NAMALWA (cell line): ENCODE results near the gene ADGRL3.

ENCODE experiments used
- DNase-seq: peaks from one replicate; pipeline ENCODE4 v3.0.0-alpha.2; 2015; ENCODE audit warnings: low spot score

Gene ADGRL3

GRCh38 chr4:61277785-61278760, 77.9 kb downstream of the ADGRL3 start:
- DNase-seq = no peak

- DNase-seq = no peak
Measured at GRCh38 chr4:61292322-61292721, 92.2 kb downstream of the ADGRL3 start.

DNA sequence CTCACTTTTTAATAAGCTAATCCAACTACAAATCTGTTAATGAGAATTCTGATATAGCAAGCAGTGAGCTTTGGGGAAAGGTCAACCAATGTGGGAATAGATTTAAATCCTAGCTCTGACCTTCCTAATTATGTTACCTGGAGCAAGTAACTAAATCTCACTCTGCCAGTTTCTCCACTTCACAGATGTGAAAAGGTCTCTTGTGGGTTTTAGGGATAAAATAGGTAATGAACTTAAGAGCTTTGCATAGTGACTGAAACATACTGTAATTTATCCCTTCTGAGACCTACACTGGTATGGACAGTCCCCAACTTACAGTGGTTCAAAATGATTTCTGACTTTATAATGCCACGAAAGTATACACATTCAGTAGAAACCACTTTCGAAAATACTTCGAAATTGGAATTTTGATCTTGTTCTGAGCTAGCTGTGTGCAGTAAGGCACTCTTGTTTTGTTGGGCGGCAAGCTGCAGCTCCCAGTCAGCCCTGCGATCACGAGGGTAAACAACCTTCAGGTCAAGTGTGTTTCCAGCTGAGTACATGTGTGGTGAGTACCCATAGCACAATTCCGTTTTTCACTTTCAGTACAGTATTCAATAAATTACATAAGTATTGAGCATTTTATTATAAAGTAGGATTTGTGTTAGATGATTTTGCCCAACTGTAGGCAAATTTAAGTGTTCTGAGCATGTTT, 93.7 kb downstream of the ADGRL3 start:
- DNase-seq = no peak

DNA sequence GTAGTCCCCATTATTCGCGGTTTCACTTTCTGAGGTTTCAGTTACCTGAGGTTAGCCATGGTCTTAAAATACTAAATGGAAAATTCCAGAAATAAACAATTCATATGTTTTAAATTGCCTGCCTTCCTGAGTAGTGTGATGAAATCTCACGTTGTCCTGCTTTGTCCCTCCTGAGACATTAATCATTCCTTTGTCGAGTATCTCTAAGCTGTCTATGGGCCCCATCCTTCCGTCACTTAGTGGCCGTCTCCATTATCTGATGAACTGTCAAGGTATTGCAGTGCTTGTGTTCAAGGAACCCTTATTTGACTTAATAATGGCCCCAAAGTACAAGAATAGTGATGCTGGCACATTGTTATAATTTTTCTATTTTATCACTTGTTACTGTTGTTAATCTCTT, 94.8 kb downstream of the ADGRL3 start:
- no peak for DNase-seq

DNA sequence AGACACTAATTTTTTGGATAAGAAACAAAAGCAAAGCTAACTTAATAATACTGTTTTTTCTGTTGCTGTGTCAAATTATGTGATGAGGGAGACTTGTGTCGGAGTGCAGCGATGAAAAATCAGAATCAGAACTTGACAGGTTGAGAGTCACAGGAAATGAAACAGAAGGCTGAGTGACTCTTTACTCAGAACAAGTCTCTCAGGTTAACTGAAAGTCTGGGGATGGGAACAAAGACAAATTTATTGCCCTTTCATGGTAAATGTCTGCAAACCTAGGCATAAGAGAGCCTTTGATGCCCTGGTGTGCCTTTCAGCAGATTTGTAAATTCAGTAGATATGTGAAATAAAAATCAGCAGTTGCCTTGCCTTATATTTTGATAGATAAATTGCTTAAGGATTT, 96.0 kb downstream of the ADGRL3 start:
- no peak for DNase-seq

- no peak for DNase-seq
Measured at GRCh38 chr4:61298178-61298740, 98.1 kb downstream of the ADGRL3 start.

DNA sequence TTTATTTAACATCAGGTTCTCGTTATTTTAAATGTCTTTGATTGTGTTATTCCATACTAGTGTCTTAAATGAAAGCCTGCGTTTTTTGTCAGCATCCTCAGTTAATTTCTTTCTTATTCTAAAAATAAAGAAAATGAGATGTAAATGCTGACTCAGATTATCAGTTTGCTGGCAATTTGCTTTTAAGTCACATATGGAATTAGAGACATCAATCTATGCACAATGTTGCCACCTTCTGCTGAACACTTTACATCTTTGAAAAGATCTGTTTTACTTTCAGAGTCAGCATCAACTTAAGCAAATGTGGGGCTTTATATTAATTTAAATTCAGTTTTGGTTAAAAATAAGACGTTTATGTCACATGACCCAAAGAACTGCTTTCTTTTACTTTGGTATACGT, 99.2 kb downstream of the ADGRL3 start:
- no peak for DNase-seq

GRCh38 chr4:61300266-61300844, 100.2 kb downstream of the ADGRL3 start:
- DNase-seq = no peak

GRCh38 chr4:61301271-61301670, 101.1 kb downstream of the ADGRL3 start:
- DNase-seq = no peak

DNA sequence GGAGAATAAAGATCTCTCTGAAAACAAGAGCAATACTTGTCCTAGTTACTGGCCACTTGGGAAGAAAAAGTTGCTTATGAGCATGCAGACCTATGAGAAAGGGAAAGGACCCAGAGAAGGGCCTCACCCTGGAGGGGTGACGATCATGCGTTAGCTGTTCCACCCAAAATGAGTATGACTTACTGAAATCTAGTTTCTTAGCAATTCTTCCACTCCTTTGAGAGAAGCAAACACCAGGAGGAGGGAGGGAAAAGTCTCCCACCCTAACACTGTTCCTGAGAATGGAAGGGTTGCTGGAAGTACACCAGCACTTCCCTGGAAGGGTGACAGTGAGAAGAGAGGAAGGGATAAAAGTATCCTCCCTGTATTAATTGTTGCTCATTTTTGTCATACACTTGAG, 107.9 kb downstream of the ADGRL3 start:
- no peak for DNase-seq

- DNase-seq = no peak
Measured at GRCh38 chr4:61309616-61310015, 109.5 kb downstream of the ADGRL3 start.

DNA sequence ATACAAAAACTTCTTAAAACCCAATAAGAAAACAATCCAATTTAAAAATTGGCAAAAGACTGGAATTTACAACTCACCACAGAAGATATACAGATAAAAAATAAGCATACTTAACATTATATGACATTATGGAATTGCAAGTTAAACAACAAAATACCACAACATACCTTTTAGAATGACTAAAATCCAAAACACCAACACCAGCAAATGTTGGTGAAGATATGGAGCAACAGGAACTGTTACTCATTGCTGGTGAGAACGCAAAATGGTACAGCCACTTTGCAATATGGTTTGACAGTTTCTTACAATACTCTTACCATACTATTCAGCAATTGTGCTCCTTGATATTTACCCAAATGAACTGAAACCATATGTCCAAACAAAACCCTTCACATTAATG, 112.4 kb downstream of the ADGRL3 start:
- DNase-seq = no peak

DNA sequence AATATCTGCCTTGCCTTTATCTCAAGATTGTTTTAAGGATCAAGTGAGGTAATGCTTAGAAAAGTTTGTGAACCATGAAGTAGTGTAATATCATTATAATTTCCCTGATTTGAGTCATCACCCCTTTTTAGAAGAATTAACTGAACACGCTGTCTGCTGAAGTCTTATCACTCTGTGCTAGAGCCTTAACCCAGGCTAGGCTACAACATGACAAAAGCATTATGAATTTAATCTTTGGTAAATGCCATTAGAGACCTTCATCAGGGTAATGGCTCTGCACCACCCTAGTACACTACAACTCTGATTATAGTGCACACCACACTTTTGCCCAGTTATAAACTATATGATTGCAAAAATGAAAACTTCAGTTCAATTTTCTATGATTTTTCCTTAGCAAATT, 118.3 kb downstream of the ADGRL3 start:
- DNase-seq = no peak

DNA sequence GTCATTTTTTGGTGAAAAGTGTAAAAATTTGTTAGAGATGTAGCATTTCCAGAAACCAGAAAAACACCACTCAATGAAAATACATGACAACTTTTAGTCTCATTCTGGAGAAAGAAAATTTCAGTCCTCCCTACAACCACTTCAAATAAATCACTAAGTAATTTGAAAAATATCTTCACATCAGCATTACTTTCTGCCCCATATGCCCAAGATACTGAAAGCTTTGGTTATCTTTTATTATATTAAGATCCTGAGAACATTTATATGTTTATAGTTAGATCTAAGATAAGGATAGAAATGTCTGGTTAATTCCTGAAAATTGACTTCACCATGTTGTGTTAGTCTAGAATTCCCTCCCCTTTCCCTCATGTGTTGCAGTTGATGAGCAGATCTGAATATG, 119.0 kb downstream of the ADGRL3 start:
- no peak for DNase-seq

DNA sequence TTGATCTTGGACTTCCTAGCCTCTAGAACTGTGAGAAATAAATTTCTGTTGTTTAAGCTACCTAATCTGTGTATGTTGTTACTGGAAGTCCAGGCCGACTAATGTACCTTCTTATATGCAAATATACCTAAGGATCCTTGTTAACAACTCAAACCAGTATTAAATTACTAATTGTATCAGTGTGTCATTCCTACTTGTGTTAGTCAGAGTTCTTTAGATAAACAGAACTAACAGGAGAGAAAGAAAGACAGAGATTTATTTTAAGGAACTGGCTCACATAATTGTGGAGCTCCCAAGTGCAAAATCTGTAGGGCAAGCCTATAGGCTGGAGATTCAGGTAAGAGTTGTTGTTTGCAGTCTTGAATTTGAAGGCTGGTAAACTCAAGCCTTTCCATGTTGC, 120.0 kb downstream of the ADGRL3 start:
- DNase-seq = no peak

DNA sequence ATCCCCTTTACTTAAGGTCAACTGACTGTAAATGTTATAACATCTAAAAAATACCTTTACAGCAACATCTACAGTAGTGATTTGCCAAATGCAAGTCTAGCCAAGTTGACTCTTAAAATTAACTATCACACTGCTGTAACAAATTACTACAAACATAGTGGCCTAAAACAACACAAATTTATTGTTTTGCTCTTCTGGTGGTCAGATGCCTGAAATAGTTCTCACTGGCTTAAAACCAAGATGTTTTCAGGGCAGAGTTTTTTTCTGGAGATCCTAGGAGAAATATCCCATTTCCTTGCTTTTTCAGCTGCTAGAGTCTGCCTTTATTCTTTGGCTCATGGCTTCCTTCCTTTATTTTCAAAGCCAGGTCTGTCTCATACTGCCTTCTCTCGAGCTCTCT, 120.5 kb downstream of the ADGRL3 start:
- DNase-seq = no peak

- DNase-seq = no peak
Measured at GRCh38 chr4:61332693-61333092, 132.6 kb downstream of the ADGRL3 start.

- DNase-seq = no peak
Measured at GRCh38 chr4:61333490-61333889, 133.4 kb downstream of the ADGRL3 start.

DNA sequence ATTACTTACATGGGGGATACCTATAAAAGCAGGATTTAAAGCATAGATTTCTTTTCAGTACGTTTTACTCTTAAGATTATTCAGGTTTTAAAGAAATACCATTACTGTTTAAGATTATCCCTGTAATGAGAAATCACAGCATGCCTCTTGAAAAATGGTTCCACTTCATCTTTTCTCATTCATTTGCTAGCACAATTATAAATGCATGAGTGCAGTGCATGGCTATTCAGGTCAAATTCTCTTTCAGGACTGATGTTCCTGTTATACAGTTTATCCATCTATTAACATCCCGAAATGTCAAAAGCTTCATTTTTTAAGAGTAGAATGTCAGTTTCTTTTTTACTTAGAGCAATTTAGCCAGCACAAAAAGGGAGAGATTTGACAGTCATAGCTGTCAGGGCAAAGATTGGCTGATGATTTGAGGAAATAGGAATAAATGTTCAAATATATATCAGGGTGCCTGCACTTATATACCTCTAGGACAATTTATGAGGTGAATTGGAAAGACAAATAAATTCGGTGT, 135.2 kb downstream of the ADGRL3 start:
- no peak for DNase-seq

DNA sequence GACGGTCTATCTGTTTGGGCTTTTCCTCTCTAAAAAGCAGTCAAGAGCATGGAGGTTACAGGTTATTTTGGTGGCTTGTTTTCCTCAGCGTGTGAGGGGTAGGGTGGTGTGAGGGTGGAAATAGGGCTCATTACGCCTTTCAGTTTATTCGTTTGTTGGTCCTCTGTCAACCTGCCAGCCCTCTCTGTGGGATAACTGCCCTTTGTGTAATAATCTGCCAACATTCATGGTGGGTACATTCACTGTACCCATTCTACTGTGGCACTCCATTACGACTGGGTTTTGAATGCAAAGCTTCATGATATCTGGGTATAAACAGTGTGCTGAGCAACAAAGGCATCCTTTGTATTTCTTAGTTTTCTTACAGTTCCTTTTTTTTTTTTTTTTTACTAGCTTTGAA, 136.4 kb downstream of the ADGRL3 start:
- no peak for DNase-seq

- DNase-seq = no peak
Measured at GRCh38 chr4:61336916-61337315, 136.8 kb downstream of the ADGRL3 start.

DNA sequence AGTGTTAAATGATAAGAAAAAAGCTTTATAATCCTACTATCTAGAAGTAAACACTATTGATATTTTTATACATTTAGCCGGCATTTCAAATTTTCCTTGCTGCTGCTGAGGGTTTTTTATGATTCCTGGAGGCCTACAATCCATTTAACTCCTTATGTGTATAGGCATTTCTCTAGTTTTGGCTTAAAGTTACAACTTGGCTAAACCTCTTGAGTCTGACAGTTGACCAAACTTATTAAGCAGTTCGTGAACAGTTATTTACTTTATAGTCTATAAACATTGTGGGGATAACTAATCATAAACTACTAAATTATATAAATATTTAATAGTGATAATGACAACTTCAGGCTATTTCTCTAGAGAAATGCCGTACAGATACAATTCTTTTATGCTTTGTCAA, 141.9 kb downstream of the ADGRL3 start:
- no peak for DNase-seq
